MV-4-11 (cell line): ENCODE results near the gene AFG1L.
A peak's percentile ranks its signal among the peaks of the same experiment; 100 is the strongest.
"Not testable (repeated sequence)": the region's sequence is repeated elsewhere in the genome, so short reads cannot be mapped to it uniquely, and the experiment has no call there.

ENCODE experiments used
- DNase-seq: peaks from one replicate; lab custom pipeline; 2025; lab: John Stamatoyannopoulos, UW

The AFG1L gene

DNA sequence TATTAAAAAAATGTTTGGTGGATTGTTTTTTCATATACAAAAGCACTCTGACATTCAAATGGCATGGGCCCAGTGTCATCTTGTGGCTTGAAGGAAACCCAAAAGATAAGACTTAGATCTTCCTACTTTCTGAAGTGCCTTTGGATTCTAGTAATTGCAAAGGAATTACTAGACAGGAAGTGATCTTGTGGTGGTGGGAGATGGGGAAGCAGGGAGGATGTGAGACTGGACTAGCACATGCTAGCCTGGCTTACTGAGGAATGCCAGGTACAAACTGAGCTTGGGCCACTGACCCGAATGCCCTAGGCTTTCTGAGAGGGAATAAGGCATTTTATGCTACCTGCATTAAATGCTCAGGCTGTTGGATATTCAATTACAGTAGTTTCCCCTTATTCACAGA lies 59.0 kb downstream of the AFG1L start:
- DNase-seq: peak; percentile 47

DNA sequence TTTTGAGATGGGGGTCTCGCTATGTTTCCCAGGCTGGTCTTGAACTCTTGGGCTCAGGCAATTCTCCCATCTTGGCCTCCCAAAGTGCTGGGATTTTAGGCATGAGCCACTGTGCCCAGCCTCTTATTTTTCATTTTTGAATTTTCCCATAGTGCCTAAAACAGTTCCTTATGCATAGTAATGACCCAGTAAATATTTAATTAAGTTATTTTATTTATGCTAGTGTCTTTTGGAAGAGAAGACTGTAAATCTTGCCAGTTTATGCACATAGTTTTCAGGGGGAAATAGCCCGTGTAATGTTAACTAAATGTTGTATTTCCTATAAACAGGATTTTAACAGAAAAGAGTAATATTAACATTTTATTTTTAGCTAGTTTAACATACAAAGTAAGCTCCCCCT lies 60.3 kb downstream of the AFG1L start:
- DNase-seq: no peak

DNA sequence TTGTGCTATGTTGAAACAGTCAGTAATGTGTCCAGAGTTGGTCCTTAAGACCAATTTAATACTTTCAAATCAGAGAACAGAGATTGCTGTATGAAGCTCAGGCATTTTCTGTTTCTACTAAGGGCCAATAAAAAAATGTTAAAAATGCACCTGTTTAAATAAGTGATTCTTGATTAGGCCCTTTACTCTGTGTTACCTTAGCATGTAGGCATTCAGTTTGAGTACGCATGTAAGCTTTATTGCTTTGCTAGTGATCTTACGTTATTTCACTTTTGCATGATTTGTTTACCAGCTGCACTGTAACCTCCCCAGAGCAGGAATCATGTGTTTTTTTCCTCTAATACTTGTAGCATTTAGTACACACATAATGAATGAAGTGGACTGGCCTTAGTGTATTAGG lies 61.0 kb downstream of the AFG1L start:
- DNase-seq: no peak

DNA sequence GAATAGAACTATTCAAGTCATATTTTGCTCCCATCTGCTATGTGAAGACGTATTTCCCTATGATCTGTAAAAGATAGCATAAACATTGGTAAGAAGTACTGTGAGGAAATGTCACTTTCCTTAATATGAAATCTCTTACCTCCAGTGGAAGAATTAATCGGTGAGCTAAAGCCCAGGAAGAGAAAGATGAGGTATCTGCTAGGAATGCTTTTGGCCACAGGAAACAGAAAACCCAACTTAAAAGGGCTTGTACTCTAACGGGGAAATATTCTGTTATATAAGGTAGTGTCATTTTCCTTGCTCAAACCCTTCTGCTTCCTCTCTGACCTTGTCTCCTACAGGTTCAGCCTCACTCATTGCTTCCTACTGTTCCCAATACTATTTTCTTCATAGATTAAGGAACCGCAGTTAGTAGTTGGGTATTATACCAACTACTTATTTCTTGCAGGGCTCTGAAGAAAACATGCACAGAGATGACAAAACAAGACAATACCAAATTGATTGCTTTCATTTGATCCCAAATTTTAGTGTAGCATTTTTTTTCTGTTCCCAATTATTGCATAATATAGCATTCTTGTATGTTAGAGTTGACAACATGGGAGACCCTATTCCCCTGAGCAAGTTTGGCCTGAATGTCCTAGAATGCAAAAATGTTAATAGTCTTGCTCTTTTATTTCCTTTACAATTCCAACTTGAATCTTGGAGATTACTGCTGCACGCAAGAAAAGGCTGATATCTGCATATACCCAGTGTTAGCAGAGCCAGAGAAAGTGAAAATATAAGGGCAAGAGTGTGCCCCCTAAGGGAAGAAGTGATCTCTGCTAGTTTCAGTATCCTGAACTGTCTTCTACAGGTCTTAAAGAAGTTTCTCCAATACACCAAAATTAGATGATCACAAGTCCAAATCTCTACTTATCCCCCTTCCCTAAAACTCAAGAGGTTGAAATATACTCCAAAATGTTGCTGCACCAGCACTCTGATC lies 65.3 kb downstream of the AFG1L start:
- DNase-seq: peak; percentile 66

DNA sequence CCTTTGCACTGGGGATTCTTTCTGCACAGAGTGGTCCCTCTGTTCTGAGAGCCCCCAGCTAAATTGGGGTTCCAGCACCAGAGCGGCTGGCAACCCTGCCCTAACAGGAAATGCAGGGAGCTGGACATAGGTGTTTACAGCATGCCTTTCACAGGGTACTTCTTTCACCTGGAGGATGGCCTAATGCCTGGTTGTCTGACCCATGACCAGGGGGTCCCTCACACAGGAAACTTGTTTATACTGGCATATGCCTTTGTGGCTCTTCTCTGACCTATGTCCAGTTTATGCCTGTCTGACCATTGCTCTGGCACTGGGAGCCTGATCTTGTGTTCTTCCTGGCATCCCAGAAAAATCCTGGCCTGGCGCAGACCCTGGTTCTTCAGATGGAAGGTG lies 66.1 kb downstream of the AFG1L start:
- DNase-seq: no peak

DNA sequence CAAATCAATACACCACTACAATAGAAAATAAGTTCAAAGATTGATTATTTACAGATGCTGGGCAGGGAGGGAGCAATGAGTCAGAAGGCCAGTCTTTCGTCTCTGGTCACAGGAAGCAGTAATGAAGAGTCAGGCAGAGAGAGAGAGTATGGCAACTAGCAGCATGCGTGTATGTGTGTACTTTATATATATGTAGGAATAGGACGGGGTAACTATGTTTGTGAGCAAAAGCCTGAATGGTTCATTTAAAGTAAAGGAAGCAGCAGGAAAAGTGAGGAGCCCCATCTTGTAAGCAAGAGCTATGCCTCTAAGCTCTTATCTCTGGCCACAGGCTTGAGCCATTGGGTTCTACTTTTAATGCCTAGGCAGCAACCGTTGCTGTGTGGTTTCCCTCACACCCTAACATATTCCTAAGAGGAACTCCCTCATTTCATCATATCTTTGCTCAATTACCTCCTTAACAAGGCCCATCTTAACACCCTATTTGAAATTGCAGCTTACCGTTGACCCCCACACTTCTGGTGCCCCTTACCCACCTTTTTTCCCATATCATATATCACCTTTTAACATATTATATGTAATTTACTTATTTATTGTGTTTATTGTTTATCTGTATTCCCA lies 66.6 kb downstream of the AFG1L start:
- DNase-seq: peak; percentile 96

- DNase-seq: no peak
Observed at GRCh38 chr6:108362455-108362854, 67.6 kb downstream of the AFG1L start.

DNA sequence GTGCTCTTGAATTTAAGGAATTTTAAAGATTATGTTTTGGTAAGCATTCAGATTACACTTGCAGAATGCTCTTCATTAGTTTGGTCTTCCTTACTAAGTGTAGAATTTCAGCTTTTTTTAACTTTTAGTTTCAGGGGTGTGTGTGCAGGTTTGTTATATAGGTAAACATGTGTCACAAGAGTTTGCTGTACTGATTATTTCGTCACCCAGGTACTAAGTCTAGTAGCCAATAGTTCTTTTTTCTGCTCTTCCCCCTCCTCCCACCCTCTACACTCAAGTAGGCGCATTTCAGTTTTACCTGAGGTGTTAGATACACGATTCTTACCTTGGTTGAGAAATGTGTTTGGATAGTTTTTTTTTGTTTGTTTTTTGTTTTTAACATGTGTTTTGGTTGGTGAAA lies 68.3 kb downstream of the AFG1L start:
- no peak for DNase-seq

DNA sequence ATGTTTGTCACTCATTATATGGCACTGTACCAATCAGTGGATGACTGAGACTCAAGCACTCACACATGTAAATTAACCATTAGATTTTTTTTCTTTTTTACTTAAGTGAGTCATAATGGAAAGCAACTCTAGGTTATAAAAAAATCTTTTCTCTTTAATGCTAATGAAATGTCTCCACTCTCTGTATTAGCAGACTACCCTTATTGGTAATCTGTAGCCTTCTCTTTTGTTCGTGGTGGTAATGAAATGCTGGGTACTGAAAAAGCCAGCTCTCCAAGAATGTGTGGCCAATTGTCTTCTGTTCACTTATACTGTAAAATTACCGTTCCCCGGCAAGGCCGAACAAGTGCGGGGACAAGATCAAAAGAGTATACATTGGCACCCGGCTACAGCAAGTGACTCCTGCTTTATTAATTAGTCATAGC lies 69.0 kb downstream of the AFG1L start:
- no peak for DNase-seq

- DNase-seq: no peak
Observed at GRCh38 chr6:108364470-108364869, 69.6 kb downstream of the AFG1L start.

GRCh38 chr6:108365478-108365877 lies 70.6 kb downstream of the AFG1L start:
- DNase-seq: peak; percentile 67

DNA sequence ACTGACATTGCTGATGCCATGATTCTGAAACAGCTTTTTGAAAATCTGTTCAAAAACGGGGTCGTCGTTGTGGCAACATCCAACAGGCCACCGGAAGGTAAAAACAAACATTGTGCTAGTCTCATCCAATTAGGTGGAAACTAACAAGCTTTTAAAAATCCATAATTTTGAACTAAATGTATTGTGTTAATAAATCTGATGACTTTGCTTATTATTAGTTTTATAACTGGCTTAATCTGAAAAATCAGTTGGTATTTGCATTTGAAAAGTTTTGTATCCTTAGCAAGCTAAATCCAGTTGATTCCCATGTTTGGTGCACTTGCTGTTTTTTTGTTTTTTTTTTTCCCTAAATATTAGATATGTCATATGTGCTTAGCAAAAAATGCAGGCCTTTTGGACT lies 71.4 kb downstream of the AFG1L start:
- DNase-seq: no peak

- DNase-seq: peak; percentile 15
Observed at GRCh38 chr6:108368431-108369030, 73.7 kb downstream of the AFG1L start.

GRCh38 chr6:108380876-108381275 lies 86.0 kb downstream of the AFG1L start:
- no peak for DNase-seq

DNA sequence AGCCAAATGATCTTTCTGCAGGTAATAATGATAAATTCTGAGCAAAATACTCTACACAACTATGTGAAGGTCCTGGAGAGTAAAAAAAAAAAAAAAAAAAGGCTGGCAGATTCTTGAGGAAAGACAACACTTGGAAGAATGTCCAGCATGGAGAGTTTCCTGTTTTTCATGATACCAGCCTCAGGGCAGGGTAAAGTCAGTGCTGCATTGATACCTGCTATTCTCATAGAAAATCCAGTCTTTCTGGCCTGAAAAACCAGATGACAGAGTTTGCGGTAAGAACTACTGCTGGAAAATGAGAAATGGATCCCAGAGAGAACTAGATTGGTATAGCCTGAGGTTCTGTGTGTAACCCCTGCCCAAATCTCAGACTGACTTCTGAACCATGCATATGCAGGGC lies 89.1 kb downstream of the AFG1L start:
- DNase-seq: no peak

- DNase-seq: not testable (repeated sequence)
Observed at GRCh38 chr6:108389190-108389589, 94.3 kb downstream of the AFG1L start.

GRCh38 chr6:108395297-108395696 lies 100.4 kb downstream of the AFG1L start:
- no peak for DNase-seq

- DNase-seq: no peak
Observed at GRCh38 chr6:108403236-108403635, 108.4 kb downstream of the AFG1L start.

GRCh38 chr6:108406943-108407342 lies 112.1 kb downstream of the AFG1L start:
- no peak for DNase-seq

GRCh38 chr6:108407904-108408827 lies 113.3 kb downstream of the AFG1L start:
- no peak for DNase-seq

GRCh38 chr6:108408861-108409260 lies 114.0 kb downstream of the AFG1L start:
- no peak for DNase-seq
